K562 (cell line): ENCODE data around the gene BEST2. TPM values are rescaled to one million over a fixed set of nuclear protein-coding genes. Genes with fewer than 3 reads are reported as not detected.

Experiments
- ATF1 ChIP-seq, 2 experiments: fragments of 450-650 bp in 1 of 2; IDR thresholded peaks; 2 replicates each; pipeline ENCODE4 v1.6.1; 2016; ENCODE audit warnings: missing compliant biosample characterization in 1 of 2, missing genetic modification characterization in 1 of 2
- FOS ChIP-seq: IDR thresholded peaks from 3 replicates; pipeline ENCODE4 v1.6.1; 2011; ENCODE audit not compliant: insufficient read length; ENCODE audit errors: extremely low read depth
- GTF3C2 ChIP-seq: IDR thresholded peaks from 3 replicates; pipeline ENCODE4 v1.6.1; 2011; ENCODE audit warnings: borderline replicate concordance, mild to moderate bottlenecking, moderate library complexity; ENCODE audit not compliant: insufficient read length; ENCODE audit errors: extremely low read depth
- HMGXB4 ChIP-seq: sonication (generic); formaldehyde crosslinking; IDR thresholded peaks from 2 replicates; pipeline ENCODE4 v1.8.1; 2023; ENCODE audit warnings: mild to moderate bottlenecking, missing genetic modification reagents
- NFYB ChIP-seq: IDR thresholded peaks from 2 replicates; pipeline ENCODE4 v1.6.1; 2011; ENCODE audit warnings: mild to moderate bottlenecking, moderate library complexity; ENCODE audit not compliant: insufficient read length; ENCODE audit errors: extremely low read depth
- RBFOX2 ChIP-seq: fragments of 200-400 bp; formaldehyde crosslinking; IDR thresholded peaks from 2 replicates; pipeline ENCODE4 v1.6.1; 2017; ENCODE audit warnings: low read depth, mild to moderate bottlenecking, low read length, moderate library complexity
- RBM15 ChIP-seq: fragments of 200-400 bp; formaldehyde crosslinking; IDR thresholded peaks from 2 replicates; pipeline ENCODE4 v1.6.1; 2018; ENCODE audit warnings: mild to moderate bottlenecking, low read length, moderate library complexity; ENCODE audit not compliant: insufficient read depth
- SPI1 ChIP-seq: IDR thresholded peaks from 2 replicates; pipeline ENCODE4 v1.6.1; 2011; ENCODE audit warnings: low read depth, low read length, control low read depth, borderline replicate concordance
- SREBF2 ChIP-seq: sonication (generic); formaldehyde crosslinking; IDR thresholded peaks from 2 replicates; pipeline ENCODE4 v1.4.0; 2020; ENCODE audit warnings: mild to moderate bottlenecking, missing genetic modification reagents
- THAP12 ChIP-seq: fragments of 250-450 bp; sonication (Bioruptor Pico); IDR thresholded peaks from 2 replicates; pipeline ENCODE4 v1.9.0; 2021; ENCODE audit warnings: mild to moderate bottlenecking, inconsistent platforms
- THRB ChIP-seq: fragments of 450-650 bp; formaldehyde crosslinking; conservative IDR thresholded peaks from 2 replicates; pipeline ENCODE4 v1.4.0; 2022; ENCODE audit warnings: mild to moderate bottlenecking, missing genetic modification characterization
- ZBTB49 ChIP-seq: sonication (generic); formaldehyde crosslinking; IDR thresholded peaks from 2 replicates; pipeline ENCODE4 v1.8.0; 2022; ENCODE audit warnings: missing genetic modification reagents, mild to moderate bottlenecking, borderline replicate concordance
- ZNF584 ChIP-seq: fragments of 200-800 bp; sonication (Bioruptor generic); IDR thresholded peaks from 2 replicates; pipeline ENCODE4 v1.6.1; 2016; ENCODE audit warnings: low read depth, mild to moderate bottlenecking, missing genetic modification characterization, missing compliant biosample characterization
- polyA plus RNA-seq, 8 experiments: library from polyadenylated mRNA; depleted of rRNA in 4 of 8; stranded (reverse) in 5 of 8; unstranded in 3 of 8; fragments of >200 nt; fragmentation: Nextera tagmentation in 2 of 8; fragmentation: Illumina TruSeq in 1 of 8; extraction: Ambion mirVana in 2 of 8; extraction: Trizol in 1 of 8; gene quantifications; 2 replicates each; pipeline versions ENCODE4 v1.2.1 to v1.2.3, GENCODE V29; 2011 to 2014; ENCODE audit warnings: inconsistent platforms in 1 of 8, missing spikeins in 1 of 8
- total RNA-seq, 7 experiments: library from RNA; depleted of rRNA in 6 of 7; stranded (reverse); fragments of >200 nt in 6 of 7; fragmentation: Illumina TruSeq in 2 of 7; extraction: Trizol in 2 of 7; gene quantifications; 2 replicates each; pipeline versions ENCODE4 v1.2.1 to v1.2.3, GENCODE V29; 2011 to 2021; ENCODE audit warnings: low replicate concordance in 1 of 7

The BEST2 gene
- total and polyA plus RNA-seq, 9 of the 15 experiments (the other 6 are each of a cell fraction or from before 2014, with no cell fraction given) = not detected

- TF ChIP-seq GTF3C2 (no peak), THAP12 (CRISPR knock-in tag) (no peak), NFYB (no peak), SPI1 (no peak), ZNF584 (no peak), ZBTB49 (CRISPR knock-in tag) (no peak), SREBF2 (CRISPR knock-in tag) (no peak), THRB (CRISPR knock-in tag) (0 out of 2 replicates have a peak, but pooled peaks have one; percentile 43), HMGXB4 (CRISPR knock-in tag) (no peak), ATF1 (CRISPR knock-in tag; IDR thresholded peaks at IDR 0.05) (no peak), ATF1 (tag; IDR thresholded peaks at IDR 0.05) (peak; percentile 52), RBFOX2 (no peak; the same call in none of the 2 replicates), RBM15 (no peak), FOS (no peak)
These were observed 44.8 kb downstream of the BEST2 start (continued) for GRCh38 chr19:12796146-12797071.
